Liver (tissue), 9 donors: Measurements from ENCODE around the gene ADCY2. TPM values are rescaled to one million over a fixed set of nuclear protein-coding genes. Genes with fewer than 3 reads are reported as not detected.

Experiments used
- DNase-seq: peaks from one replicate; pipeline ENCODE4 v3.0.0-alpha.2; 2017; ENCODE audit warnings: low spot score
- H3K27ac ChIP-seq, 2 donors: one replicate each; pipeline ENCODE4 v1.7.0; 2013; ENCODE audit warnings: inconsistent platforms in 2 of 2, low read length in 2 of 2, control low read depth in 1 of 2, low read depth in 1 of 2, mild to moderate bottlenecking in 1 of 2
- H3K27me3 ChIP-seq, 4 donors: one replicate each; pipeline versions ENCODE4 v1.6.1 to v1.7.0; 2013; ENCODE audit warnings: low read length in 3 of 4, inconsistent platforms in 1 of 4, mild to moderate bottlenecking in 1 of 4, moderate library complexity in 1 of 4; ENCODE audit not compliant: control insufficient read depth in 4 of 4, insufficient read depth in 4 of 4
- H3K36me3 ChIP-seq, 4 donors: one replicate each; pipeline versions ENCODE4 v1.6.1 to v1.7.0; 2013; ENCODE audit warnings: low read length in 3 of 4, mild to moderate bottlenecking in 3 of 4, low read depth in 1 of 4, moderate library complexity in 1 of 4; ENCODE audit not compliant: control insufficient read depth in 4 of 4, insufficient read depth in 3 of 4
- H3K4me1 ChIP-seq, 4 donors: one replicate each; pipeline versions ENCODE4 v1.6.1 to v1.7.0; 2013; ENCODE audit warnings: low read length in 3 of 4, mild to moderate bottlenecking in 3 of 4, moderate library complexity in 1 of 4; ENCODE audit not compliant: control insufficient read depth in 4 of 4, insufficient read depth in 4 of 4
- H3K4me3 ChIP-seq, 3 donors: one replicate each; pipeline versions ENCODE4 v1.6.1 to v1.7.0; 2013; ENCODE audit warnings: low read length in 3 of 3, control low read depth in 1 of 3, low read depth in 1 of 3, mild to moderate bottlenecking in 1 of 3
- H3K9ac ChIP-seq, 2 donors: one replicate each; pipeline ENCODE4 v1.7.0; 2013; ENCODE audit warnings: low read length in 2 of 2, mild to moderate bottlenecking in 2 of 2, moderate library complexity in 2 of 2, control low read depth in 1 of 2, low read depth in 1 of 2
- H3K9me3 ChIP-seq, 4 donors: one replicate each; pipeline versions ENCODE4 v1.6.1 to v1.7.0; 2013; ENCODE audit warnings: low read length in 3 of 4; ENCODE audit not compliant: control insufficient read depth in 4 of 4
- ATF3 ChIP-seq: IDR thresholded peaks from 2 replicates; pipeline ENCODE4 v1.6.1; 2016; ENCODE audit warnings: antibody characterized with exemption
- EGR1 ChIP-seq, 2 donors: IDR thresholded peaks; 2 replicates each; pipeline ENCODE4 v1.6.1; 2016 to 2018; ENCODE audit warnings: antibody characterized with exemption in 2 of 2, low read depth in 2 of 2
- FOXA1 ChIP-seq: IDR thresholded peaks from 2 replicates; pipeline ENCODE4 v1.6.1; 2016; ENCODE audit warnings: antibody characterized with exemption
- FOXA2 ChIP-seq: IDR thresholded peaks from 2 replicates; pipeline ENCODE4 v1.6.1; 2016; ENCODE audit warnings: antibody characterized with exemption
- GABPA ChIP-seq, 2 donors: IDR thresholded peaks in 1 of 2; conservative IDR thresholded peaks in 1 of 2; 2 replicates each; pipeline ENCODE4 v1.6.1; 2016; ENCODE audit warnings: antibody characterized with exemption in 2 of 2, mild to moderate bottlenecking in 1 of 2, moderate library complexity in 1 of 2
- HNF4A ChIP-seq, 2 donors: conservative IDR thresholded peaks; 2 replicates each; pipeline ENCODE4 v1.6.1; 2016; ENCODE audit warnings: antibody characterized with exemption in 2 of 2, mild to moderate bottlenecking in 2 of 2
- HNF4G ChIP-seq: IDR thresholded peaks from 2 replicates; pipeline ENCODE4 v1.6.1; 2016; ENCODE audit warnings: antibody characterized with exemption
- JUND ChIP-seq, 2 donors: IDR thresholded peaks; 2 replicates each; pipeline ENCODE4 v1.6.1; 2016; ENCODE audit warnings: antibody characterized with exemption in 2 of 2
- NR2F2 ChIP-seq: IDR thresholded peaks from 2 replicates; pipeline ENCODE4 v1.6.1; 2016; ENCODE audit warnings: antibody characterized with exemption
- RXRA ChIP-seq, 2 donors: IDR thresholded peaks; 2 replicates each; pipeline ENCODE4 v1.6.1; 2017 to 2018; ENCODE audit warnings: antibody characterized with exemption in 2 of 2, mild to moderate bottlenecking in 1 of 2
- SP1 ChIP-seq: IDR thresholded peaks from 2 replicates; pipeline ENCODE4 v1.6.1; 2018; ENCODE audit warnings: antibody characterized with exemption, mild to moderate bottlenecking
- TAF1 ChIP-seq: conservative IDR thresholded peaks from 2 replicates; pipeline ENCODE4 v1.6.1; 2016; ENCODE audit warnings: antibody characterized with exemption, mild to moderate bottlenecking
- YY1 ChIP-seq: IDR thresholded peaks from 2 replicates; pipeline ENCODE4 v1.6.1; 2016; ENCODE audit warnings: antibody characterized with exemption, mild to moderate bottlenecking
- WGBS: extraction: QIAGEN DNeasy Blood & Tissue Kit; methylation state at CpG from one replicate; pipeline ENCODE4 v1.1.7; 2013; 5-methylcytosine and 5-hydroxymethylcytosine counted together
- polyA plus RNA-seq, 2 donors: library from polyadenylated mRNA; stranded (reverse) in 1 of 2; unstranded in 1 of 2; fragments of 200-250 nt in 1 of 2; fragments of >200 nt in 1 of 2; fragmentation: Nextera tagmentation in 1 of 2; extraction: Ambion mirVana in 1 of 2; gene quantifications; one replicate each; pipeline versions ENCODE4 v1.2.1 to v1.2.3, GENCODE V29; 2013 to 2015
- total RNA-seq, 2 donors: library from RNA; depleted of rRNA; stranded (reverse); fragments of >200 nt; gene quantifications; one replicate each; pipeline ENCODE4 v1.2.3, GENCODE V29; 2014
- TF ChIP-seq, protein P1 (sequence below): IDR thresholded peaks from 2 replicates; pipeline ENCODE4 v1.6.1; 2016; ENCODE audit warnings: antibody characterized with exemption
- TF ChIP-seq, protein P2 (sequence below): fragments of 150-350 bp; IDR thresholded peaks from 2 replicates; pipeline ENCODE4 v1.5.1; 2017; ENCODE audit warnings: improper control_type of control experiment, low read depth, low read length; ENCODE audit not compliant: missing input control
- TF ChIP-seq, protein P3 (sequence below): IDR thresholded peaks from 2 replicates; pipeline ENCODE4 v1.6.1; 2016; ENCODE audit warnings: antibody characterized with exemption
- TF ChIP-seq, protein P4 (sequence below): IDR thresholded peaks from 2 replicates; pipeline ENCODE4 v1.6.1; 2016; ENCODE audit warnings: antibody characterized with exemption, mild to moderate bottlenecking
- donor health status: healthy.
- donor health status: healthy.
- donor health status: healthy.
- donor health status: healthy.
- donor health status: healthy.

The ADCY2 gene
- total and polyA plus RNA-seq, 4 donors = not detected

DNA sequence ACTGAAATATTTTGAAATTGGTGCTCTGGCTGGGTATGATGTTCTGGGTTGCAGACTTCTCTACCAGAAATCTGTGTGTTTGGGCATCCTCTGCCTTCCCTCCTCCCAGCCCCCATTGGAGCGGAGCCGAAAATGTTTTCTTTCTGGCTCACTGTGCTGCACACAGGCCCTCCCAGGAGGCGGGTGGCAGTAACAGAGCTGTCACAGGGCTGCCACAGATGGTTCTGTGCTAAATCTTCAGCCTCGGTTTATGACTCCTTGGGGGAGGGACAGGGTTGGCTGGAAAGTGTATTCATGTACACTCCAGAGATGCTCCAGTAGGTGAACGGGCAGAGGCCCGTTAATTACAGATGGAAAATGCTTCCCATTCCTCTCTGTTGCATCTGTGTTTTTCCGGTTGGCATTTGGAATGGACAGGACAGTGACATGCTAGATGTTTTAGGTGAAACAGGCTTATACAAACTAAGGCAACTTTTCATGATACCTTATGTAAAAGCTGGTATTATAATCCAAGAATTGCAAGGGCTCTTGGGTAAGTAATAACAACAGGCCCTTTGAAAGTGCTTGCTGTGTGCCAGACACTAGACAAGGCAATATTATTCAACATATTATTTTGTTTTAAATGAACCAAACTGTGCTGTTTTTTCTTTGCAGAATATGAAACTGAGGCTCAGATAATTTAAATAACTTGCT, 180.2 kb downstream of the ADCY2 start:
- no peaks in the 10 kb centered on the region for H3K36me3 ChIP-seq
- 59% methylated on average over 7 of the region's 7 CpGs for WGBS
- H3K27me3 ChIP-seq = peaks cover 0 to 4% (median 0%) of the 10 kb centered on the region in 4 donors
- TF ChIP-seq NR2F2 = no peak
- no peak for TF ChIP-seq JUND (IDR thresholded peaks at IDR 0.05)
- TF ChIP-seq, protein P1, sequence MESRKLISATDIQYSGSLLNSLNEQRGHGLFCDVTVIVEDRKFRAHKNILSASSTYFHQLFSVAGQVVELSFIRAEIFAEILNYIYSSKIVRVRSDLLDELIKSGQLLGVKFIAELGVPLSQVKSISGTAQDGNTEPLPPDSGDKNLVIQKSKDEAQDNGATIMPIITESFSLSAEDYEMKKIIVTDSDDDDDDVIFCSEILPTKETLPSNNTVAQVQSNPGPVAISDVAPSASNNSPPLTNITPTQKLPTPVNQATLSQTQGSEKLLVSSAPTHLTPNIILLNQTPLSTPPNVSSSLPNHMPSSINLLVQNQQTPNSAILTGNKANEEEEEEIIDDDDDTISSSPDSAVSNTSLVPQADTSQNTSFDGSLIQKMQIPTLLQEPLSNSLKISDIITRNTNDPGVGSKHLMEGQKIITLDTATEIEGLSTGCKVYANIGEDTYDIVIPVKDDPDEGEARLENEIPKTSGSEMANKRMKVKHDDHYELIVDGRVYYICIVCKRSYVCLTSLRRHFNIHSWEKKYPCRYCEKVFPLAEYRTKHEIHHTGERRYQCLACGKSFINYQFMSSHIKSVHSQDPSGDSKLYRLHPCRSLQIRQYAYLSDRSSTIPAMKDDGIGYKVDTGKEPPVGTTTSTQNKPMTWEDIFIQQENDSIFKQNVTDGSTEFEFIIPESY = no peak
- TF ChIP-seq FOXA2 = no peak
- no peak for TF ChIP-seq SP1
- TF ChIP-seq TAF1 = no peak
- no peak for TF ChIP-seq HNF4G
- no peak for TF ChIP-seq EGR1 (IDR thresholded peaks at IDR 0.05; ENCODE audit: low read depth in 2 of 2)
- TF ChIP-seq FOXA1 = no peak
- TF ChIP-seq, protein P2, sequence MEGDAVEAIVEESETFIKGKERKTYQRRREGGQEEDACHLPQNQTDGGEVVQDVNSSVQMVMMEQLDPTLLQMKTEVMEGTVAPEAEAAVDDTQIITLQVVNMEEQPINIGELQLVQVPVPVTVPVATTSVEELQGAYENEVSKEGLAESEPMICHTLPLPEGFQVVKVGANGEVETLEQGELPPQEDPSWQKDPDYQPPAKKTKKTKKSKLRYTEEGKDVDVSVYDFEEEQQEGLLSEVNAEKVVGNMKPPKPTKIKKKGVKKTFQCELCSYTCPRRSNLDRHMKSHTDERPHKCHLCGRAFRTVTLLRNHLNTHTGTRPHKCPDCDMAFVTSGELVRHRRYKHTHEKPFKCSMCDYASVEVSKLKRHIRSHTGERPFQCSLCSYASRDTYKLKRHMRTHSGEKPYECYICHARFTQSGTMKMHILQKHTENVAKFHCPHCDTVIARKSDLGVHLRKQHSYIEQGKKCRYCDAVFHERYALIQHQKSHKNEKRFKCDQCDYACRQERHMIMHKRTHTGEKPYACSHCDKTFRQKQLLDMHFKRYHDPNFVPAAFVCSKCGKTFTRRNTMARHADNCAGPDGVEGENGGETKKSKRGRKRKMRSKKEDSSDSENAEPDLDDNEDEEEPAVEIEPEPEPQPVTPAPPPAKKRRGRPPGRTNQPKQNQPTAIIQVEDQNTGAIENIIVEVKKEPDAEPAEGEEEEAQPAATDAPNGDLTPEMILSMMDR = no peak
- TF ChIP-seq HNF4A (conservative IDR thresholded peaks at IDR 0.05) = no peak
- TF ChIP-seq, protein P3, sequence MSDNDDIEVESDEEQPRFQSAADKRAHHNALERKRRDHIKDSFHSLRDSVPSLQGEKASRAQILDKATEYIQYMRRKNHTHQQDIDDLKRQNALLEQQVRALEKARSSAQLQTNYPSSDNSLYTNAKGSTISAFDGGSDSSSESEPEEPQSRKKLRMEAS = no peak
- no peak for DNase-seq
- no peaks in the 10 kb centered on the region for H3K9me3 ChIP-seq
- H3K27ac ChIP-seq = no peak overlapping the region
- H3K4me1 ChIP-seq = no peaks in the 10 kb centered on the region
- H3K4me3 ChIP-seq = no peak overlapping the region
- no peak overlapping the region for H3K9ac ChIP-seq

DNA sequence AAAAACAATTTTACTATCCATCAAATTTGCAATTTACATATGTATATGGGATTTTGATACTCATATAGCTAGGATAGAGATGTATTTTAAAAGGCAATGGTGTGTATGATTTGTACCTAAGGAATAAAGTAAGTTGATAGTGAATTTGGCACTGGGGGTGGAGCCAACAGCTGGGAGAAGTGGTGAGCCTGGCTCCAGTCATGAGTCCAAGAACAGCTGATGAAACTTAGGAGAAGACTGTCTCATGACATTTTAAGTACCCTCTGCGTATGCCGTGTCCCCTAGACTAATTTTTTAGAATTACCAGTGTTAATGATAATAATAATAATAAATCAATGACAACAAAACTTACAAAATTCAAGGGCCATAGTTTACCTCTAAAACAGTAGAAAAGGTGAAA, 181.4 kb downstream of the ADCY2 start:
- Histone ChIP-seq H3K27me3 (peaks cover 0 to 4% (median 0%) of the 10 kb centered on the region in 4 donors), H3K27ac (no peak overlapping the region), H3K9ac (no peak overlapping the region), H3K9me3 (no peaks in the 10 kb centered on the region), H3K4me3 (no peak overlapping the region), H3K4me1 (no peaks in the 10 kb centered on the region), H3K36me3 (no peaks in the 10 kb centered on the region)
- no peak for DNase-seq
- 89% methylated on average over 2 of the region's 2 CpGs for WGBS
- TF ChIP-seq GABPA (IDR thresholded peaks at IDR 0.05 in 1 of 2, conservative IDR thresholded peaks at IDR 0.05 in 1 of 2) (no peak), RXRA (IDR thresholded peaks at IDR 0.05) (no peak), HNF4A (conservative IDR thresholded peaks at IDR 0.05) (no peak), YY1 (no peak), EGR1 (IDR thresholded peaks at IDR 0.05; ENCODE audit: low read depth in 2 of 2) (no peak), ATF3 (no peak), NR2F2 (no peak)
- TF ChIP-seq, protein P4, sequence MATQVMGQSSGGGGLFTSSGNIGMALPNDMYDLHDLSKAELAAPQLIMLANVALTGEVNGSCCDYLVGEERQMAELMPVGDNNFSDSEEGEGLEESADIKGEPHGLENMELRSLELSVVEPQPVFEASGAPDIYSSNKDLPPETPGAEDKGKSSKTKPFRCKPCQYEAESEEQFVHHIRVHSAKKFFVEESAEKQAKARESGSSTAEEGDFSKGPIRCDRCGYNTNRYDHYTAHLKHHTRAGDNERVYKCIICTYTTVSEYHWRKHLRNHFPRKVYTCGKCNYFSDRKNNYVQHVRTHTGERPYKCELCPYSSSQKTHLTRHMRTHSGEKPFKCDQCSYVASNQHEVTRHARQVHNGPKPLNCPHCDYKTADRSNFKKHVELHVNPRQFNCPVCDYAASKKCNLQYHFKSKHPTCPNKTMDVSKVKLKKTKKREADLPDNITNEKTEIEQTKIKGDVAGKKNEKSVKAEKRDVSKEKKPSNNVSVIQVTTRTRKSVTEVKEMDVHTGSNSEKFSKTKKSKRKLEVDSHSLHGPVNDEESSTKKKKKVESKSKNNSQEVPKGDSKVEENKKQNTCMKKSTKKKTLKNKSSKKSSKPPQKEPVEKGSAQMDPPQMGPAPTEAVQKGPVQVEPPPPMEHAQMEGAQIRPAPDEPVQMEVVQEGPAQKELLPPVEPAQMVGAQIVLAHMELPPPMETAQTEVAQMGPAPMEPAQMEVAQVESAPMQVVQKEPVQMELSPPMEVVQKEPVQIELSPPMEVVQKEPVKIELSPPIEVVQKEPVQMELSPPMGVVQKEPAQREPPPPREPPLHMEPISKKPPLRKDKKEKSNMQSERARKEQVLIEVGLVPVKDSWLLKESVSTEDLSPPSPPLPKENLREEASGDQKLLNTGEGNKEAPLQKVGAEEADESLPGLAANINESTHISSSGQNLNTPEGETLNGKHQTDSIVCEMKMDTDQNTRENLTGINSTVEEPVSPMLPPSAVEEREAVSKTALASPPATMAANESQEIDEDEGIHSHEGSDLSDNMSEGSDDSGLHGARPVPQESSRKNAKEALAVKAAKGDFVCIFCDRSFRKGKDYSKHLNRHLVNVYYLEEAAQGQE = no peak
- TF ChIP-seq, protein P1 = no peak
